Uterus (tissue), 2 donors: ENCODE results near the gene GALNT2.

Source experiments
- CTCF ChIP-seq, 4 experiments: fragments of 200-600 bp in 2 of 4; fragments of 450-650 bp in 2 of 4; sonication (generic) in 2 of 4; IDR thresholded peaks; one replicate each; pipeline ENCODE4 v1.5.1; 2016 to 2019; ENCODE audit warnings: antibody characterized with exemption in 4 of 4, mild to moderate bottlenecking in 2 of 4, moderate library complexity in 1 of 4
- POLR2A ChIP-seq, 2 donors: fragments of 450-650 bp; IDR thresholded peaks; one replicate each; pipeline ENCODE4 v1.6.1; 2016; ENCODE audit warnings: antibody characterized with exemption in 2 of 2, mild to moderate bottlenecking in 1 of 2, moderate library complexity in 1 of 2

GRCh38 chr1:230278376-230278775 is 211.3 kb downstream of the GALNT2 start:
- TF ChIP-seq CTCF (IDR thresholded peaks at IDR 0.05) (no peak), POLR2A (IDR thresholded peaks at IDR 0.05) (no peak)
